GM20000 (cell line): Measurements from ENCODE around the gene LRRC15.

Source experiments
- DNase-seq: peaks from one replicate; pipeline ENCODE4 v3.0.0; 2012; ENCODE audit warnings: low spot score
- CTCF ChIP-seq: IDR thresholded peaks from 2 replicates; pipeline ENCODE4 v1.5.1; 2012; ENCODE audit warnings: mild to moderate bottlenecking, control low read depth; ENCODE audit errors: extremely low read depth, missing control alignments

The LRRC15 gene

GRCh38 chr3:194323785-194324735, 45.5 kb downstream of the LRRC15 start:
- peak; percentile 71 for DNase-seq
- no peak for TF ChIP-seq CTCF

GRCh38 chr3:194322678-194323211, 46.8 kb downstream of the LRRC15 start:
- DNase-seq, result no peak
- no peak for TF ChIP-seq CTCF

- TF ChIP-seq CTCF, result no peak
- DNase-seq, result no peak
These were observed 47.6 kb downstream of the LRRC15 start for GRCh38 chr3:194321693-194322640.

GRCh38 chr3:194320744-194321243, 48.7 kb downstream of the LRRC15 start:
- no peak for DNase-seq
- no peak for TF ChIP-seq CTCF

- DNase-seq, result no peak
- no peak for TF ChIP-seq CTCF
These were observed 49.4 kb downstream of the LRRC15 start for GRCh38 chr3:194320100-194320499.

- DNase-seq, result no peak
- TF ChIP-seq CTCF, result no peak
These were observed 50.9 kb downstream of the LRRC15 start for GRCh38 chr3:194318511-194319161.
